Mesothelial cell of epicardium (in vitro differentiated cells): ENCODE data around the gene IQCK. TPM values are rescaled to one million over a fixed set of nuclear protein-coding genes. Genes with fewer than 3 reads are reported as not detected.

Experiments
- DNase-seq, 2 experiments: peaks; one replicate each; pipeline ENCODE4 v3.0.0; 2021; ENCODE audit warnings: low spot score in 2 of 2; ENCODE audit not compliant: unreplicated experiment in 2 of 2
- H3K27ac Mint-ChIP-seq: 2 replicates; pipeline ENCODE4 v1.8.0; 2021; ENCODE audit warnings: mixed read lengths
- H3K27me3 Mint-ChIP-seq: 2 replicates; pipeline ENCODE4 v1.8.0; 2021; ENCODE audit warnings: low read depth, mixed read lengths
- H3K36me3 Mint-ChIP-seq: 2 replicates; pipeline ENCODE4 v1.8.0; 2021; ENCODE audit warnings: mixed read lengths
- H3K4me1 Mint-ChIP-seq: 2 replicates; pipeline ENCODE4 v1.8.0; 2021; ENCODE audit warnings: mixed read lengths
- H3K4me3 Mint-ChIP-seq: 2 replicates; pipeline ENCODE4 v1.8.0; 2021; ENCODE audit warnings: mild to moderate bottlenecking, moderate library complexity, mixed read lengths
- H3K9me3 Mint-ChIP-seq: 2 replicates; pipeline ENCODE4 v1.8.0; 2021; ENCODE audit warnings: mixed read lengths
- CTCF ChIP-seq: fragments of 200-600 bp; sonication (generic); IDR thresholded peaks from one replicate; pipeline ENCODE4 v1.5.0; 2021; ENCODE audit warnings: antibody characterized with exemption; ENCODE audit not compliant: unreplicated experiment
- total RNA-seq: library from RNA; stranded (reverse); gene quantifications from 3 replicates; pipeline ENCODE4 v1.2.1, GENCODE V29; 2021

The IQCK gene
- total RNA-seq, 1 donor from 2014 or later, result 16.0 TPM

DNA sequence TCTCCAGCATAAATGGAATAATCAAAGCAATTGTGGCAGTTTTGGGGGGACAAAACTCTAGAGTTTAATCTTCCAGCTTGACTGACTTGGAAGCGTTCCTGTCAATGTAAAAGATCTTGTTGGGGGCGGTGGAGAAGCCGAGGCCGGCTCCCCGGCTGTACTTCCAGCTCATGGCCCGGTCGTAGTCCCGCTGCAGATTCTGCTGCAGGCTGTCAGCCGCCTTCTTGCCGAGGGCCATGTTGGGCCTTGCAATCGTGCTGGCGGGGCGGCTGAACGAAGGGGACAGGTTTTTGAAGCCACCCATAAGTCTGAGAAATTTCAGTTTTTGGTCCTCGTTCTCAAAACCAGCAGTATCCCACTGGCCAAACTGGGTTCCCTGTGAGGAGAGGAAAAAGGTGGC is 11.2 kb upstream of the IQCK start:
- no peaks in the 10 kb centered on the region for H3K27me3 Mint-ChIP-seq
- H3K4me1 Mint-ChIP-seq, result no peaks in the 10 kb centered on the region
- H3K9me3 Mint-ChIP-seq, result no peaks in the 10 kb centered on the region
- H3K27ac Mint-ChIP-seq, result no peak overlapping the region
- DNase-seq, result no peak
- peaks cover 49% of the 10 kb centered on the region for H3K36me3 Mint-ChIP-seq
- TF ChIP-seq CTCF, result no peak
- no peak overlapping the region for H3K4me3 Mint-ChIP-seq

DNA sequence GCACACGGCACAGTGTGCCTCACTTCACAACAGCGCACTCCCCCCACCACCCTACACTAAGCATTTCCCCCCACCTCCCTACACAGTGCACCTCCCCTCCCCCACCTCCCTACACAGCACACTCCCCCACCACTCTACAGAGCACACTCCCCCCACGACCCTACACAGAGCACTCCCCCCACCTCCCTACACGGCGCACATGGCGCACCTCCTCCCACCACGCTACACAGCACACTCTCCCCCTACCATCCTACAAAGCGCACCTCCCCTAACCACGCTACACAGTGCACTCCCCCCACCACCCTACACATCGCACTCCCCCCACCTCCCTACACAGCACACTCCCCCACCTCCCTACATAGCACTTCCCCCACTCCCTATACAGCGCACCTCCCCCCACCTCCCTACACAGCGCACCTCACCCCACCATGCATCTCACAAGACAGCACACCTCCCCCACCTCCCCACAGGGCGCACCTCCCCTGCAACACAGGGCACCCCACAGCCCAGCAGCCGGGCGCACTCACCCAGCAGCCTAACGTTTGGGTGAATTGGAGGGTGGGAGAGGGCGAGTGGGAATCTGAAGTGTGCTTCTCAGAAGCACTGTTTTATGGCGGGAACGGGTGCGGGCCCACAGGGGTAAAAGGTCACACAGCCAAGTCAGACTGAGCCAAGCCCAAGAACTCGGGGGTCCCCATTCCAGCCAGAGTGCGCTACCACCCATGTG is 10.3 kb upstream of the IQCK start:
- Mint-ChIP-seq H3K9me3 (no peaks in the 10 kb centered on the region), H3K4me3 (no peak overlapping the region), H3K27me3 (no peaks in the 10 kb centered on the region), H3K4me1 (no peaks in the 10 kb centered on the region), H3K27ac (no peak overlapping the region), H3K36me3 (peaks cover 44% of the 10 kb centered on the region)
- TF ChIP-seq CTCF, result no peak
- DNase-seq, result no peak

DNA sequence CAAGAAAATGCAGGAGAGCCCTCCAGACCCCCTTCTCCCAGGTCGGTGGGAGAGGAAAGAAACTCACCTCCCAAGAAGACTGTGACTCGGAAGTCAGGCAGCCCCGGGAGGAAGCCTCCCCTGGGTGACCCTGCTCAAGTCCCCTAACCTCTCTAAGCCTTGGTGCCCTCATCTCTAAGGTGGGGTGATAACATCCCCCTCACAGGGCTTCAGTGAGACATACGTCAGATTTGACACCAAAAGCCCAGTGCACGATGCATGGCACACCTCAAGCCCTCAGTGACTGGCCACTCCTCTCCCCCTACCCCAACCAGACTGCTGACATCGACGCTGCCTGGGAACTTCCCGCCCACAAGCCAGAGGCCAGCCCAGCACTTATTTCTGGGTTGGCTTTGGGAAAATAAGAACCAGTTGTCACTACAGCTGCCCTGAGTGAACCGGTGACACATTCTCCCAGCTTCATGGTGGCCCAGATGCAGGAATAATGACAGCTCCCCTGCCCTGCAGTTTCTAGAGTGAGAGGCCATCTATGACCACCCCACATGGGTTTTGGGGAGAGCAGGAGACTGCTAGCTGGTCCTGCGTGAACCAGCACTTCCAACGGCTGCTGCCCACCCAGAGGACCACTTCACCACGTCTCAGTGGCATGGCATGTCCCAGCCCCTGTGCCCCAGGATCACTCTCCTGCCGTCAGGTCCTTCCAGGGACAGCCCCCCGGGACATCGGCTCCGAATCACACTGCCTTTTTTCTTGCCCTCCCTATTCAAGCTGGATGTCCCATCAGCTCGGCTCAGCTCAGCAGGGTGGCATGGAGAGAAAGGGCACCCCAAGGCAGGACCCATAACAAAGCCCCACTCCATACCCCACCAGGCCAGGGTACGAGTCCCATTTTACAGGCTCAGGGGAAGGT is 9.5 kb upstream of the IQCK start:
- no peaks in the 10 kb centered on the region for H3K27me3 Mint-ChIP-seq
- no peaks in the 10 kb centered on the region for H3K9me3 Mint-ChIP-seq
- TF ChIP-seq CTCF, result no peak
- no peak for DNase-seq
- H3K4me1 Mint-ChIP-seq, result no peaks in the 10 kb centered on the region
- no peak overlapping the region for H3K4me3 Mint-ChIP-seq
- H3K27ac Mint-ChIP-seq, result peak overlapping the region; percentile 16
- H3K36me3 Mint-ChIP-seq, result peaks cover 41% of the 10 kb centered on the region

- no peak for DNase-seq
- H3K4me3 Mint-ChIP-seq, result no peak overlapping the region
- H3K36me3 Mint-ChIP-seq, result peaks cover 42% of the 10 kb centered on the region
- TF ChIP-seq CTCF, result no peak
- H3K27me3 Mint-ChIP-seq, result no peaks in the 10 kb centered on the region
- no peaks in the 10 kb centered on the region for H3K4me1 Mint-ChIP-seq
- no peaks in the 10 kb centered on the region for H3K9me3 Mint-ChIP-seq
- H3K27ac Mint-ChIP-seq, result peak overlapping the region; percentile 9
Measured at GRCh38 chr16:19709381-19710136, 8.5 kb upstream of the IQCK start.

DNA sequence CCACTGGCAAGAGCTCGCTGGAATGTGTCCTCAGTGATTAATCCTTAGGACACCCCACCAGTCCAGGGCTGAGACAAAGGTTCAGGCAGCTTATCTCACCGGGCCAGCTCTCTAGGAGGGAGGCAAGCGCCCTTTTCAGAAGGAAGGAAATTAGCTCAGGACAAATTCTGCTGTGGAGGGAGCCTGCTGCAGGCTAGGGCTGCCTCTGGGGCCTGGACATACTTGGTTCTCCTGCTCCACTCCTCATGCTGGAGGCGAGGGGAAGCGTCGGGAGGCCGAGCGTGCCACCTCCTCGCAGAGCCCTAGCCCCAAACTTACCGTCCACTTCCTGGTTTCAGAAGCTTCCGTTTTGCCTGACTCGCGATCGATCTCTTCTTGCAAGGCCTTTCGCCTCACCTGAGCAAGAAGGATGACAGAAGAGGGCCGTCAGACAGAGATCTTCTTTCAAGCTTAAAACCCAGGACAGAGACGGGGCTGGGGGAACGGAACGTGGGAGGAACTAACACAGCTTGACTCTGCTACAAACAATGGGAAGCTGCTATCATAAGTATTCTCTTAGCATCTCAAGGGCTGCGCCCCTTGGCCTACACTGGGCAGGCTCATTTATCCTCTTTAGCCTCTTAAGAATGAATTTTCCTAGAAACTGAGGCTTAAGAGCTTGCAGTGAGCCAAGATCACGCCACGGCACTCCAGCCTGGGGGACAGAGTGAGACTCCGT is 7.7 kb upstream of the IQCK start:
- TF ChIP-seq CTCF, result no peak
- H3K4me3 Mint-ChIP-seq, result no peak overlapping the region
- H3K9me3 Mint-ChIP-seq, result no peaks in the 10 kb centered on the region

More for the DNA sequence above, 7.7 kb upstream of the IQCK start:
- no peaks in the 10 kb centered on the region for H3K4me1 Mint-ChIP-seq
- H3K36me3 Mint-ChIP-seq, result peaks cover 40% of the 10 kb centered on the region
- DNase-seq, result no peak
- no peak overlapping the region for H3K27ac Mint-ChIP-seq
- H3K27me3 Mint-ChIP-seq, result no peaks in the 10 kb centered on the region
